Smooth muscle cell (in vitro differentiated cells): Measurements from ENCODE around the gene TFF3. TPM values are rescaled to one million over a fixed set of nuclear protein-coding genes. Genes with fewer than 3 reads are reported as not detected.

Experiments used
- DNase-seq: peaks from one replicate; lab custom pipeline; 2025; ENCODE audit not compliant: unreplicated experiment; lab: John Stamatoyannopoulos, UW
- H2AFZ ChIP-seq: fragments of 200-600 bp; sonication (generic); 2 replicates; pipeline ENCODE4 v1.6.0; 2016; ENCODE audit warnings: antibody characterized with exemption, low read depth, mild to moderate bottlenecking
- H3F3A ChIP-seq: fragments of 200-600 bp; sonication (generic); 2 replicates; pipeline ENCODE4 v1.6.0; 2017; ENCODE audit warnings: antibody characterized with exemption, low read depth
- H3K27ac ChIP-seq: fragments of 200-600 bp; sonication (generic); 2 replicates; pipeline ENCODE4 v1.5.1; 2016; ENCODE audit warnings: low read depth, mild to moderate bottlenecking
- H3K27me3 ChIP-seq: fragments of 200-600 bp; sonication (generic); 2 replicates; pipeline ENCODE4 v1.6.1; 2016; ENCODE audit warnings: low read depth, mild to moderate bottlenecking
- H3K36me3 ChIP-seq: fragments of 200-600 bp; sonication (generic); 2 replicates; pipeline ENCODE4 v1.5.1; 2016; ENCODE audit warnings: low read depth
- H3K4me1 ChIP-seq: fragments of 200-600 bp; sonication (generic); 2 replicates; pipeline ENCODE4 v1.5.1; 2016; ENCODE audit warnings: low read depth
- H3K4me2 ChIP-seq: fragments of 200-600 bp; sonication (generic); 2 replicates; pipeline ENCODE4 v1.6.0; 2016; ENCODE audit warnings: mild to moderate bottlenecking
- H3K4me3 ChIP-seq: fragments of 200-600 bp; sonication (generic); 2 replicates; pipeline ENCODE4 v1.5.1; 2016; ENCODE audit warnings: mild to moderate bottlenecking
- H3K79me2 ChIP-seq: fragments of 200-600 bp; sonication (generic); 2 replicates; pipeline ENCODE4 v1.6.0; 2016; ENCODE audit warnings: low read depth, mild to moderate bottlenecking
- H3K9ac ChIP-seq: fragments of 200-600 bp; sonication (generic); 2 replicates; pipeline ENCODE4 v1.6.0; 2016; ENCODE audit warnings: low read depth
- H3K9me3 ChIP-seq: fragments of 200-600 bp; sonication (generic); replicated peaks from 2 replicates; pipeline ENCODE4 v1.5.1; 2016; ENCODE audit warnings: low read depth
- H4K20me1 ChIP-seq: fragments of 200-600 bp; sonication (generic); 2 replicates; pipeline ENCODE4 v1.6.0; 2016; ENCODE audit warnings: low read depth
- CTCF ChIP-seq: fragments of 200-600 bp; sonication (generic); IDR thresholded peaks from 2 replicates; pipeline ENCODE4 v1.5.1; 2017; ENCODE audit warnings: borderline replicate concordance, mild to moderate bottlenecking, antibody characterized with exemption; ENCODE audit not compliant: insufficient read depth, poor library complexity, severe bottlenecking
- WGBS: methylation state at CpG from one replicate; pipeline ENCODE4 v1.1.7; 2016; ENCODE audit warnings: low lambda C conversion rate; 5-methylcytosine and 5-hydroxymethylcytosine counted together
- polyA plus RNA-seq: library from polyadenylated mRNA; unstranded; fragments of >200 nt; fragmentation: Nextera tagmentation; extraction: Ambion mirVana; gene quantifications from 2 replicates; pipeline ENCODE4 v1.2.1, GENCODE V29; 2016
- total RNA-seq: library from RNA; depleted of rRNA; stranded (reverse); fragments of >200 nt; gene quantifications from 2 replicates; pipeline ENCODE4 v1.2.3, GENCODE V29; 2014

Gene TFF3
- total and polyA plus RNA-seq, 2 experiments from 2014 or later: 0.31 TPM; not detected in 1

GRCh38 chr21:42320791-42321190 is 5.6 kb upstream of the TFF3 start:
- no peaks in the 10 kb centered on the region for H4K20me1 ChIP-seq
- H3K79me2 ChIP-seq: no peaks in the 10 kb centered on the region
- WGBS: 94% methylated on average over 8 of the region's 8 CpGs
- no peaks in the 10 kb centered on the region for H3F3A ChIP-seq
- no peak overlapping the region for H3K9ac ChIP-seq
- no peaks in the 10 kb centered on the region for H3K9me3 ChIP-seq
- H3K4me1 ChIP-seq: peaks cover 1% of the 10 kb centered on the region
- no peak overlapping the region for H3K4me2 ChIP-seq
- H2AFZ ChIP-seq: no peak overlapping the region
- DNase-seq: no peak
- no peak for TF ChIP-seq CTCF
- no peak overlapping the region for H3K4me3 ChIP-seq
- no peaks in the 10 kb centered on the region for H3K27me3 ChIP-seq
- H3K27ac ChIP-seq: no peak overlapping the region
- H3K36me3 ChIP-seq: no peaks in the 10 kb centered on the region

GRCh38 chr21:42319851-42320572 is 4.8 kb upstream of the TFF3 start:
- H3K79me2 ChIP-seq: no peaks in the 10 kb centered on the region
- DNase-seq: no peak
- H3K4me1 ChIP-seq: peaks cover 8% of the 10 kb centered on the region
- 91% methylated on average over 17 of the region's 17 CpGs for WGBS
- H3K4me3 ChIP-seq: no peak overlapping the region
- no peak overlapping the region for H3K9ac ChIP-seq
- no peaks in the 10 kb centered on the region for H3F3A ChIP-seq
- no peak overlapping the region for H3K27ac ChIP-seq
- no peak for TF ChIP-seq CTCF
- no peaks in the 10 kb centered on the region for H3K27me3 ChIP-seq
- no peaks in the 10 kb centered on the region for H4K20me1 ChIP-seq
- no peak overlapping the region for H3K4me2 ChIP-seq
- no peaks in the 10 kb centered on the region for H3K36me3 ChIP-seq
- H2AFZ ChIP-seq: no peak overlapping the region
- H3K9me3 ChIP-seq: no peaks in the 10 kb centered on the region

- Histone ChIP-seq H3K27me3 (no peaks in the 10 kb centered on the region), H4K20me1 (no peaks in the 10 kb centered on the region), H3K4me2 (no peak overlapping the region), H3K4me3 (no peak overlapping the region), H3K9ac (no peak overlapping the region), H3K79me2 (no peaks in the 10 kb centered on the region), H3K36me3 (no peaks in the 10 kb centered on the region), H3F3A (no peaks in the 10 kb centered on the region), H3K4me1 (peaks cover 8% of the 10 kb centered on the region), H3K9me3 (no peaks in the 10 kb centered on the region), H3K27ac (no peak overlapping the region), H2AFZ (no peak overlapping the region)
- no peak for DNase-seq
- WGBS: 89% methylated on average over 10 of the region's 10 CpGs
- TF ChIP-seq CTCF: no peak
Measured at GRCh38 chr21:42319376-42319775, 4.2 kb upstream of the TFF3 start.
